GM12875 (cell line): Measurements from ENCODE around the gene MAP1S.

Experiments used
- H3K4me3 ChIP-seq: one replicate; pipeline ENCODE4 v1.5.1; 2011; ENCODE audit warnings: low read depth, low read length, control low read depth
- TF ChIP-seq, protein P1 (sequence below): IDR thresholded peaks from 2 replicates; pipeline ENCODE4 v1.5.1; 2011; ENCODE audit warnings: low read depth, mild to moderate bottlenecking, control low read depth, inconsistent platforms, low read length, moderate library complexity, borderline replicate concordance; ENCODE audit not compliant: insufficient read depth

Gene MAP1S, protein sequence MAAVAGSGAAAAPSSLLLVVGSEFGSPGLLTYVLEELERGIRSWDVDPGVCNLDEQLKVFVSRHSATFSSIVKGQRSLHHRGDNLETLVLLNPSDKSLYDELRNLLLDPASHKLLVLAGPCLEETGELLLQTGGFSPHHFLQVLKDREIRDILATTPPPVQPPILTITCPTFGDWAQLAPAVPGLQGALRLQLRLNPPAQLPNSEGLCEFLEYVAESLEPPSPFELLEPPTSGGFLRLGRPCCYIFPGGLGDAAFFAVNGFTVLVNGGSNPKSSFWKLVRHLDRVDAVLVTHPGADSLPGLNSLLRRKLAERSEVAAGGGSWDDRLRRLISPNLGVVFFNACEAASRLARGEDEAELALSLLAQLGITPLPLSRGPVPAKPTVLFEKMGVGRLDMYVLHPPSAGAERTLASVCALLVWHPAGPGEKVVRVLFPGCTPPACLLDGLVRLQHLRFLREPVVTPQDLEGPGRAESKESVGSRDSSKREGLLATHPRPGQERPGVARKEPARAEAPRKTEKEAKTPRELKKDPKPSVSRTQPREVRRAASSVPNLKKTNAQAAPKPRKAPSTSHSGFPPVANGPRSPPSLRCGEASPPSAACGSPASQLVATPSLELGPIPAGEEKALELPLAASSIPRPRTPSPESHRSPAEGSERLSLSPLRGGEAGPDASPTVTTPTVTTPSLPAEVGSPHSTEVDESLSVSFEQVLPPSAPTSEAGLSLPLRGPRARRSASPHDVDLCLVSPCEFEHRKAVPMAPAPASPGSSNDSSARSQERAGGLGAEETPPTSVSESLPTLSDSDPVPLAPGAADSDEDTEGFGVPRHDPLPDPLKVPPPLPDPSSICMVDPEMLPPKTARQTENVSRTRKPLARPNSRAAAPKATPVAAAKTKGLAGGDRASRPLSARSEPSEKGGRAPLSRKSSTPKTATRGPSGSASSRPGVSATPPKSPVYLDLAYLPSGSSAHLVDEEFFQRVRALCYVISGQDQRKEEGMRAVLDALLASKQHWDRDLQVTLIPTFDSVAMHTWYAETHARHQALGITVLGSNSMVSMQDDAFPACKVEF

DNA sequence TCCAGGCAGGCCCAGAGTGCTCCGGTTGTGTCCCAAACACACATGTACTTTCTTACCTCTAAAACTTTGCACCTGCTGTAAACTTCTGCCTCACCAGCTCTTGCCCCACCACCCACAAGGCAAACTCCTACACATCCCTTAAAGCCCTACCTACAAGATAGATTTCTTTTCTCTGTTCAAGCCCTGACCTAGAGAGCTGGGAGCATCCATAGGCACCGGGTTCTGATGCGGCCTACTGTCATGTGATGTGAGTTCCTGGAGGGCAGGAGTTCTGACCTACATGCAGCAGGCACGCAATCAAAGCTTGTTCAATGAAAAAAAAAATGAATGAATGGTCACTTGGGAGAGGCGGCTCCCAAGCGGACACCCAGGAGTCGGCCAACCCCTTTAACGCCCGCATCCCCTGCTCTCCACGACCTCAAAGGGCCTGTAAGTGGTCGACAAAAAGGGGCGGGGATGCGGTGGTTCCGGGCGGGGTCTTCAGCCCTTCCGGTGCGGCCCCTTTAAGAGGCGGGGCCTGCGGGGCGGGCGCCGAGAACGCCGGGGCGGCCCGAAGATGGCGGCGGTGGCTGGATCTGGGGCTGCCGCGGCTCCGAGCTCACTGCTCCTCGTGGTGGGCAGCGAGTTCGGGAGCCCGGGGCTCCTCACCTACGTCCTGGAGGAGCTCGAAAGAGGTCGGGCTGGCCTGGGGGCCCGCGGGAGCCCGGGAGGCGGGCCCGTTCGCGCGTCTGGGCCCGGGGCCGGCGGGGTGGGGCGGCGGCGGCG, at the start of gene MAP1S:
TSS of gene MAP1S (plus strand) at position 534 of the 765 bp plus-strand sequence. CDS start at position 557, 23 bp downstream.
- TF ChIP-seq, protein P1, sequence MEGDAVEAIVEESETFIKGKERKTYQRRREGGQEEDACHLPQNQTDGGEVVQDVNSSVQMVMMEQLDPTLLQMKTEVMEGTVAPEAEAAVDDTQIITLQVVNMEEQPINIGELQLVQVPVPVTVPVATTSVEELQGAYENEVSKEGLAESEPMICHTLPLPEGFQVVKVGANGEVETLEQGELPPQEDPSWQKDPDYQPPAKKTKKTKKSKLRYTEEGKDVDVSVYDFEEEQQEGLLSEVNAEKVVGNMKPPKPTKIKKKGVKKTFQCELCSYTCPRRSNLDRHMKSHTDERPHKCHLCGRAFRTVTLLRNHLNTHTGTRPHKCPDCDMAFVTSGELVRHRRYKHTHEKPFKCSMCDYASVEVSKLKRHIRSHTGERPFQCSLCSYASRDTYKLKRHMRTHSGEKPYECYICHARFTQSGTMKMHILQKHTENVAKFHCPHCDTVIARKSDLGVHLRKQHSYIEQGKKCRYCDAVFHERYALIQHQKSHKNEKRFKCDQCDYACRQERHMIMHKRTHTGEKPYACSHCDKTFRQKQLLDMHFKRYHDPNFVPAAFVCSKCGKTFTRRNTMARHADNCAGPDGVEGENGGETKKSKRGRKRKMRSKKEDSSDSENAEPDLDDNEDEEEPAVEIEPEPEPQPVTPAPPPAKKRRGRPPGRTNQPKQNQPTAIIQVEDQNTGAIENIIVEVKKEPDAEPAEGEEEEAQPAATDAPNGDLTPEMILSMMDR = no peak
- H3K4me3 ChIP-seq = peak within 1 kb of the TSS; percentile 82

DNA sequence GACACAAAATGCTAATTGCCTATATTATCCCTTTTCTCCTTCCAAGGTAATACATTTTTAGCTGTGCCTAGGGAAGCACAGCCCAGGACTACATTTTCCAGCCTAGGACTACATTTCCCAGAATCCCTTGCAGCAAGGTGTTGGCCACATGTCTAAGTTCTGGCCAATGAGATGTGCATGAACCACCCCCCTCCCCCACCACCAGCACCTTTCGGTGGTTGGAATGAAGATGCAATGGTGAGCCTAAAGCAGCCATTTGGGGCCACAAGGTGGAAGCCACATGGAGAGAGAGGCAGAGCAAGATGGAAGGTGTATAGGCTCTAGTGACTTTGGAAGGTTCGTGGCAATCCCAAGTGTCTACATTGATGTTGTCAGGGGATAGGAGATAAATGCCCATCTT, 47.4 kb upstream of the MAP1S start:
- TF ChIP-seq, protein P1 = no peak

DNA sequence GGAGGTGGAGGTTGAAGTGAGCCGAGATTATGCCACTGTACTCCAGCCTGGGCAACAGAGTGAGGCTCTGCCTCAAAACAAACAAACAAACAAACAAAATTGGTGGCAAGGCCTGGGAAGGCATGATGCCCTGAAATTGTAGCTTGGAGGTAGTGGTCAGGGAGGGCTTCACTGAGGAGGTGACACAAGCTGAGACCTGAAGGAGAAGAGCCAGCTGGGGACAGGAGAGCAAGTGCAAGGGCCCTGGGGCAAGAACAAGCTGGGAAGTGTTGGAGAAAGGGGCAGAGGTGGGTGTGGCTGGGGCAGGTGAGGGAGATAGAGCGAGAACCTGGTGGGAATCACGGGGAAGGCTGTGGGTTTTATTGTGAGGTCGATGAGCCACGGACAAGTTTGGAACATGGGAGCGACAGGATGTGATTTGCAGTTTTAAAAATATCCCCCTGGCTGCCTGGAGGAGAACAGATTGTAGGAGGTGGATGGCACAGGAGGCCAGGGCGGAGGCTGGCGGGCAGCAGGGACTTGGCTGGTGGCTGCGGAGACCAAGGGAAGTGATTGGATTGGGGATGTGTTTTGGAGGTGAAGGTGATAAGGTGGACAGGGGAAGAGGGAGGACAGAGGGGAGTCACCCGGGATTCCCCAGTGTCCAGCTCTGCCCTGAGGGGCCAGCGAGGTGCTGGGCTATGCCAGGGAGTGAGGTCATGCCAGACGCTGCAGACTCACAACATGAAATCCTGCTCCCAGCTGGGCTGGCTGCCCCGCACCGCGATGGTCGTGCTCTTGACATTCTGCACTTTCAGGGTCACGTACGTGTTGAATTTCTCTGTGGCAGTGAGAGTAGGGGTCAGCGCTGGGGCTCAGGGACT, 45.1 kb upstream of the MAP1S start:
- H3K4me3 ChIP-seq = no peak overlapping the region
- TF ChIP-seq, protein P1 = no peak

More for the DNA sequence above, 47.4 kb upstream of the MAP1S start:
- H3K4me3 ChIP-seq = no peak overlapping the region

DNA sequence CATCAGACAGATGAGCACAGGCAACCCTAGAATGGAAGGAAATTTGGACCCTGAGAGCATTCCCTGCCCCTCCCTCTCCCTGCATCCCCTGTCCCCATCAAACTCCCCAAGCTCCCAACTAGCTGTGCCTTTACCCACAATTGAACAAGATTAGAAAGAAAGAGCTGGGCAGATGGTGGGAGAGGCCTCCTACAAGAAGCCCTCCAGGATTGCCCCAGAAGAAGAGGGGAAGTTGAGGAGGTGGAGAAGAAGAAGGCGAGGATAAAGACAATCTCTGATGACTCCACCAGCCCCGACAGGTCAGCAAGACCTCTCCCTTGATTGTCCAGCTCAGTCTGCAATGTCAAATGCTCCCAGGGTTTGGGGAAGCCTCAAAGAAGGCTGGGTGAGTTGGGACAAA, 43.0 kb upstream of the MAP1S start:
- TF ChIP-seq, protein P1 = no peak

DNA sequence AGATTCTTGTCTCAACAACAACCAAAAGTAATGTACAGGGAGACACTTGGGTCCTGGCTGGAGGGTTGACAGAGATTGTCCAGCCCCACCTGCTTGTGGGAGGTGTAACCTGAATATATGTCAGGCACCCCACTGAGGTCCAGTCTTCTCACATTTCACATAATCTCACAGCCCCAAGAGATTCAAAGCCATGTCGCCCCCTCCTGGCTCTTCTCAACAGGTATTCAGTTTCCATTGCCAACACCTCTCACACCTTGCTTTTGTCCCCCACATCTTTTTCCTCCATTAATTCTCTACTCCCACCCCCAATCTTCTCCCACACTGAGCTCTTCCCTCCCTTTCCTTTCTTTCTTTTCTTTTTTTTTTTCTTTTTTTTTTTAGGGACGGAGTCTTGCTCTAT, 42.3 kb upstream of the MAP1S start:
- H3K4me3 ChIP-seq = no peak overlapping the region
- TF ChIP-seq, protein P1 = 0 out of 2 replicates have a peak, but pooled peaks have one; percentile 20

More for the DNA sequence above, 43.0 kb upstream of the MAP1S start:
- H3K4me3 ChIP-seq = no peak overlapping the region

DNA sequence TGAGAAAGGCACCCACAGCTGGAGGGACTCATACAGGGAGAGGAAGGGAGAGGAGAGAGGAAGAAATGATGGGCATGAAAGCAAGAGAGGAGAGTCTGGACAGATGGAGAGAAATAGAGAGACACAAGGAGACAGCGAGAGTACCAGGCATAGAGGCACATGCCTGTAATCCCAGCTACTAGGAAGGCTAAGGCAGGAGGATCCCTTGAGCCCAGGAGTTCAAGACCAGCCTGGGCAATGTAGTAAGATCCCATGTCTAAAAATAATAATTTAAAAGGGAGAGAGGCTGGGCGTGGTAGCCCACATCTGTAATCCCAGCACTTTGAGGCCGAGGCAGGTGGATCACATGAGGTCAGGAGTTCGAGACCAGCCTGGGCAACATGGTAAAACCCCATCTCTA, 40.4 kb upstream of the MAP1S start:
- TF ChIP-seq, protein P1 = no peak

More for the DNA sequence above, 40.4 kb upstream of the MAP1S start:
- no peak overlapping the region for H3K4me3 ChIP-seq
